Measurements from ENCODE around the gene ATXN7L3.

ATXN7L3 gene

DNA sequence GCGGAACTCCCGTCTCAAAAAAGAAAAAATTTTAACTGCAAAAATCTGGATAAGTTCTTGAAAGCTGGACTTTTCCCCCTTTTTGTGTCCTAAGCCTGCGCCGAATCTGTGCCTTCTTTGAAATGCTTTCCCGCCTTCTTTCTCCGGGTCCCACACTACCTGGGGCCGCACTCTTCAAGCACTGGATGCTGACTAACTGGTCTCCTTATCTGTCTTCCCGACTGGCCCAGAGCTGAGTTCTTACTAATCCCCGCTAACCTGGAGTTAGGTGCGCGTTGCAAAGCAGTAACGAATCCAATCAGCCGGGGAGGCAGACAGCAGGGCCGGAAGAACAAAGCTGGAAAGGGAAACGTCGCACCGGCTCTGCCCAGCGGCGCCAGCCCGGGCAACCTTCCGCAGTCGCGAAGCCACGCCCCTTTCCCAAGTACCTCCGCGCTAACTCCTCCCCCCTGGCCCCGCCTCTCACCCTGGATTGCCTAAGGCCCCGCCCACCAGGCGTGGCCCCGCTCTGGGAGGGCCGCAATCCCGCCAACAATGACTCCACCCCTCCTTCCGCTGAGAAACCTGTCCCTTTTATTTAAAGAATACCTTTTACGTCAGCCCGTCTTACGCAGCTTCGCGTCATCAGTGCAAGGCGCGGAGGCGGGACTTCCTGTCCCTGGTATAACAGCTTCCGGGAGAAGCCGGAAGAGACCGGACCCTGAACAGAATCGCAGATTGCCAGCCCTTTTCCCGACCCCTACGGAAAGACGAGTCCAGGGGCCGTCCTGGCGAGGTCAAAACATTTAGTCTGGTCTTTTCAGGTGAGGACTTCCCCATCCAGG is 13.2 kb downstream of the ATXN7L3 start, which contains the start of gene TMUB2 (continued):
- TF ChIP-seq SP3 (tag by site-specific recombination; IDR thresholded peaks at IDR 0.05) (peak; percentile 99), ZNF629 (tag by site-specific recombination; IDR thresholded peaks at IDR 0.05) (peak; percentile 100), ZNF768 (tag by site-specific recombination; IDR thresholded peaks at IDR 0.05) (no peak), ZBTB6 (tag by site-specific recombination; IDR thresholded peaks at IDR 0.05) (no peak), BCL11B (tag by site-specific recombination; IDR thresholded peaks at IDR 0.05; ENCODE audit: low read depth) (0 out of 2 replicates have a peak, but pooled peaks have one; percentile 4), GFI1B (tag by site-specific recombination; IDR thresholded peaks at IDR 0.05) (0 out of 2 replicates have a peak, but pooled peaks have one; percentile 28), MZF1 (tag by site-specific recombination; IDR thresholded peaks at IDR 0.05; ENCODE audit: borderline replicate concordance) (no peak), ZNF214 (tag by site-specific recombination; IDR thresholded peaks at IDR 0.05; ENCODE audit: borderline replicate concordance) (no peak), ZNF184 (tag by site-specific recombination; IDR thresholded peaks at IDR 0.05) (0 out of 2 replicates have a peak, but pooled peaks have one; percentile 5), ZFP37 (tag by site-specific recombination; IDR thresholded peaks at IDR 0.05) (peak; percentile 65; the same call in 1 of the 2 replicates), SP7 (tag by site-specific recombination; IDR thresholded peaks at IDR 0.05) (peak; percentile 54), KLF7 (tag by site-specific recombination; IDR thresholded peaks at IDR 0.05; ENCODE audit: borderline replicate concordance) (0 out of 2 replicates have a peak, but pooled peaks have one; percentile 8), KLF9 (tag by site-specific recombination; IDR thresholded peaks at IDR 0.05; ENCODE audit: low read depth) (peak; percentile 89), ZNF2 (tag by site-specific recombination; IDR thresholded peaks at IDR 0.05) (peak; percentile 69), ZBTB26 (tag by site-specific recombination; optimal IDR thresholded peaks at IDR 0.05) (peak; percentile 50), ZSCAN23 (tag by site-specific recombination; IDR thresholded peaks at IDR 0.05) (0 out of 2 replicates have a peak, but pooled peaks have one; percentile 2), FEZF1 (tag by site-specific recombination; IDR thresholded peaks at IDR 0.05) (no peak), ZBTB17 (tag by site-specific recombination; IDR thresholded peaks at IDR 0.05) (peak; percentile 72), ZNF473 (tag by site-specific recombination; IDR thresholded peaks at IDR 0.05) (no peak), ZNF354C (tag by site-specific recombination; IDR thresholded peaks at IDR 0.05; ENCODE audit: borderline replicate concordance, low read depth) (no peak), ZBTB20 (tag by site-specific recombination; IDR thresholded peaks at IDR 0.05) (peak; percentile 54; the same call in 1 of the 2 replicates), ZNF26 (tag by site-specific recombination; IDR thresholded peaks at IDR 0.05) (no peak), ZNF341 (tag by site-specific recombination; IDR thresholded peaks at IDR 0.05; ENCODE audit: low read depth) (peak; percentile 55; the same call in 1 of the 2 replicates)
- TF ChIP-seq, protein P1, sequence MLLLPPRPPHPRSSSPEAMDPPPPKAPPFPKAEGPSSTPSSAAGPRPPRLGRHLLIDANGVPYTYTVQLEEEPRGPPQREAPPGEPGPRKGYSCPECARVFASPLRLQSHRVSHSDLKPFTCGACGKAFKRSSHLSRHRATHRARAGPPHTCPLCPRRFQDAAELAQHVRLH (tag by site-specific recombination; IDR thresholded peaks at IDR 0.05): peak; percentile 35; the same call in 1 of the 2 replicates
- TF ChIP-seq, protein P2, sequence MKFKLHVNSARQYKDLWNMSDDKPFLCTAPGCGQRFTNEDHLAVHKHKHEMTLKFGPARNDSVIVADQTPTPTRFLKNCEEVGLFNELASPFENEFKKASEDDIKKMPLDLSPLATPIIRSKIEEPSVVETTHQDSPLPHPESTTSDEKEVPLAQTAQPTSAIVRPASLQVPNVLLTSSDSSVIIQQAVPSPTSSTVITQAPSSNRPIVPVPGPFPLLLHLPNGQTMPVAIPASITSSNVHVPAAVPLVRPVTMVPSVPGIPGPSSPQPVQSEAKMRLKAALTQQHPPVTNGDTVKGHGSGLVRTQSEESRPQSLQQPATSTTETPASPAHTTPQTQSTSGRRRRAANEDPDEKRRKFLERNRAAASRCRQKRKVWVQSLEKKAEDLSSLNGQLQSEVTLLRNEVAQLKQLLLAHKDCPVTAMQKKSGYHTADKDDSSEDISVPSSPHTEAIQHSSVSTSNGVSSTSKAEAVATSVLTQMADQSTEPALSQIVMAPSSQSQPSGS (tag by site-specific recombination; IDR thresholded peaks at IDR 0.05; ENCODE audit: low read depth): peak; percentile 25; the same call in 1 of the 2 replicates
- TF ChIP-seq, protein P3, sequence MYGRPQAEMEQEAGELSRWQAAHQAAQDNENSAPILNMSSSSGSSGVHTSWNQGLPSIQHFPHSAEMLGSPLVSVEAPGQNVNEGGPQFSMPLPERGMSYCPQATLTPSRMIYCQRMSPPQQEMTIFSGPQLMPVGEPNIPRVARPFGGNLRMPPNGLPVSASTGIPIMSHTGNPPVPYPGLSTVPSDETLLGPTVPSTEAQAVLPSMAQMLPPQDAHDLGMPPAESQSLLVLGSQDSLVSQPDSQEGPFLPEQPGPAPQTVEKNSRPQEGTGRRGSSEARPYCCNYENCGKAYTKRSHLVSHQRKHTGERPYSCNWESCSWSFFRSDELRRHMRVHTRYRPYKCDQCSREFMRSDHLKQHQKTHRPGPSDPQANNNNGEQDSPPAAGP (tag by site-specific recombination; IDR thresholded peaks at IDR 0.05): peak; percentile 55; the same call in 1 of the 2 replicates
- TF ChIP-seq, protein P4, sequence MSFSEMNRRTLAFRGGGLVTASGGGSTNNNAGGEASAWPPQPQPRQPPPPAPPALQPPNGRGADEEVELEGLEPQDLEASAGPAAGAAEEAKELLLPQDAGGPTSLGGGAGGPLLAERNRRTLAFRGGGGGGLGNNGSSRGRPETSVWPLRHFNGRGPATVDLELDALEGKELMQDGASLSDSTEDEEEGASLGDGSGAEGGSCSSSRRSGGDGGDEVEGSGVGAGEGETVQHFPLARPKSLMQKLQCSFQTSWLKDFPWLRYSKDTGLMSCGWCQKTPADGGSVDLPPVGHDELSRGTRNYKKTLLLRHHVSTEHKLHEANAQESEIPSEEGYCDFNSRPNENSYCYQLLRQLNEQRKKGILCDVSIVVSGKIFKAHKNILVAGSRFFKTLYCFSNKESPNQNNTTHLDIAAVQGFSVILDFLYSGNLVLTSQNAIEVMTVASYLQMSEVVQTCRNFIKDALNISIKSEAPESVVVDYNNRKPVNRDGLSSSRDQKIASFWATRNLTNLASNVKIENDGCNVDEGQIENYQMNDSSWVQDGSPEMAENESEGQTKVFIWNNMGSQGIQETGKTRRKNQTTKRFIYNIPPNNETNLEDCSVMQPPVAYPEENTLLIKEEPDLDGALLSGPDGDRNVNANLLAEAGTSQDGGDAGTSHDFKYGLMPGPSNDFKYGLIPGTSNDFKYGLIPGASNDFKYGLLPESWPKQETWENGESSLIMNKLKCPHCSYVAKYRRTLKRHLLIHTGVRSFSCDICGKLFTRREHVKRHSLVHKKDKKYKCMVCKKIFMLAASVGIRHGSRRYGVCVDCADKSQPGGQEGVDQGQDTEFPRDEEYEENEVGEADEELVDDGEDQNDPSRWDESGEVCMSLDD (tag by site-specific recombination; IDR thresholded peaks at IDR 0.05): 0 out of 2 replicates have a peak, but pooled peaks have one; percentile 41
